NCI-H69 (cell line): ENCODE data around the gene EPC1.
"Not testable (repeated sequence)": the region's sequence is repeated elsewhere in the genome, so short reads cannot be mapped to it uniquely, and the experiment has no call there.

Experiments
- DNase-seq: peaks from one replicate; lab custom pipeline; 2025; lab: John Stamatoyannopoulos, UW

The EPC1 gene, protein sequence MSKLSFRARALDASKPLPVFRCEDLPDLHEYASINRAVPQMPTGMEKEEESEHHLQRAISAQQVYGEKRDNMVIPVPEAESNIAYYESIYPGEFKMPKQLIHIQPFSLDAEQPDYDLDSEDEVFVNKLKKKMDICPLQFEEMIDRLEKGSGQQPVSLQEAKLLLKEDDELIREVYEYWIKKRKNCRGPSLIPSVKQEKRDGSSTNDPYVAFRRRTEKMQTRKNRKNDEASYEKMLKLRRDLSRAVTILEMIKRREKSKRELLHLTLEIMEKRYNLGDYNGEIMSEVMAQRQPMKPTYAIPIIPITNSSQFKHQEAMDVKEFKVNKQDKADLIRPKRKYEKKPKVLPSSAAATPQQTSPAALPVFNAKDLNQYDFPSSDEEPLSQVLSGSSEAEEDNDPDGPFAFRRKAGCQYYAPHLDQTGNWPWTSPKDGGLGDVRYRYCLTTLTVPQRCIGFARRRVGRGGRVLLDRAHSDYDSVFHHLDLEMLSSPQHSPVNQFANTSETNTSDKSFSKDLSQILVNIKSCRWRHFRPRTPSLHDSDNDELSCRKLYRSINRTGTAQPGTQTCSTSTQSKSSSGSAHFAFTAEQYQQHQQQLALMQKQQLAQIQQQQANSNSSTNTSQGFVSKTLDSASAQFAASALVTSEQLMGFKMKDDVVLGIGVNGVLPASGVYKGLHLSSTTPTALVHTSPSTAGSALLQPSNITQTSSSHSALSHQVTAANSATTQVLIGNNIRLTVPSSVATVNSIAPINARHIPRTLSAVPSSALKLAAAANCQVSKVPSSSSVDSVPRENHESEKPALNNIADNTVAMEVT

GRCh38 chr10:32346551-32347362, at the start of gene EPC1:
Gene EPC1, minus strand, starts transcription at chr10:32347158. Its CDS starts 243 bp downstream, at chr10:32346915.
- DNase-seq: peak; percentile 90

GRCh38 chr10:32393911-32394310, 47.0 kb upstream of the EPC1 start:
- no peak for DNase-seq

DNA sequence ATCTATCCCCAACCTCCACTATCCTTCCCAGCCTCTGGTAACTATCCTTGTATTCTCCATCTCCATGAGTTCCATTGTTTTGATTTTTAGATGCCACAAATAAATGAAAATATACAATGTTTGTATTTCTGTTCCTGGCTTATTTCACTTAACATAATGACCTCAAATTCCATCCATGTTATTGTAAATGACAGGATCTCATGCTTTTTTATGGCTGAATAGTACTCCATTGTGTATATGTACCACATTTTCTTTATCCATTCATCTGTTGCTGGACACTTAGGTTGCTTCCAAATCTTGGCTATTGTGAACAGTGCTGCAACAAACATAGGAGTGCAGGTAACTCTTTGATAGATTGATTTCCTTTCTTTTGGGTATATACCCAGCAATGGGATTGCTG, 45.3 kb upstream of the EPC1 start:
- DNase-seq: not testable (repeated sequence)

DNA sequence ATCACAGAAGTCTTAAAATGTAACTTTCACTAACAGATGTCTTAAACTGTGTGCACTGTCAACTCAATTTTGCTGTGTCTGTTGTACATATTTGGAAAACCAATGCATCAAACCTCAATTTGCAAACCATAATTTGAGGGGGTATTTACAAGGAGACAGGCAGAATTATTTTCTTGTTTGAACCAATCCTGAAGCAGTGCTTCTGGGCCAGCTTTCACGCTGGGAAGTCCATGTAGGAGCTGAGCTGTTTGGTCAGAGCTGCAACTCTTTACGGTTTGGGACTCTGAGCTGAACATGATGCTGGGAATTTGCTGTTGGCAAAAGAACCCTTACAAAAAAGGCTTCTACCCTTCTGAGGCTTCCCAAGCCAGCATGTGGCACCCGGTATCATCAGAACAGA, 43.2 kb upstream of the EPC1 start:
- DNase-seq: no peak

DNA sequence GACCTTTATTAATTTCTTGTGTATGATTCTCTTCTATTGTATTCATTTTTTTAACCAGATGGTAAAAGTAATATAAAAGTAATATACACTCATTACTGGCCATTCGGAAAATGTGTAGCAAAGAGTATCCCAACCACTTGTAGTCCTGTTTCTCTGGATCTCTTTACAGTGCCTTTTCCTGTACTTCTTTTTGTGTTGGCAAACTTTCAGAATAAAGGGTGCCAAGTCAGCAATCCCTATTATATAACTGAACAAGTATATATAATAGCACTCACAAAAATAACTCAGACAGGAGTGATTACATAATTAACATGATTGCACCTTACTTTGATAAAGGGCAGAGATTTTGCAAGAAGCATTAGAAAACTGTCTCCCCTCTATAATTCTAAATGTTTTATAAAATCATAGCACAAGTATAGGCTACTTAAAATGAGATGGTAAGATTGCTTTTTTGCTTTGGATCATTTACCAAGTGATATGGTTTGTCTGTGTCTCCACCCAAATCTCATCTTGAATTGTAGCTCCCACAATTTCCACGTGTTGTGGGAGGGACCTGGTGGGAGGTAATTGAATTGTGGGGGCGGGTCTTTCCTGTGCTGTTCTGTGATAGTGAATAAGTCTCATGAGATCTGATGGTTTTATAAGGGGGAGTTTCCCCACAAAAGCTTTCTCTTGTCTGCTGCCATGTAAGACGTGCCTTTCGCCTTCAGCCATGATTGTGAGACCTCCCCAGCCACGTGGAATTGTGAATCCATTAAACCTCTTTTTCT, 41.5 kb upstream of the EPC1 start:
- no peak for DNase-seq

GRCh38 chr10:32386623-32387260, 39.8 kb upstream of the EPC1 start:
- DNase-seq: no peak

DNA sequence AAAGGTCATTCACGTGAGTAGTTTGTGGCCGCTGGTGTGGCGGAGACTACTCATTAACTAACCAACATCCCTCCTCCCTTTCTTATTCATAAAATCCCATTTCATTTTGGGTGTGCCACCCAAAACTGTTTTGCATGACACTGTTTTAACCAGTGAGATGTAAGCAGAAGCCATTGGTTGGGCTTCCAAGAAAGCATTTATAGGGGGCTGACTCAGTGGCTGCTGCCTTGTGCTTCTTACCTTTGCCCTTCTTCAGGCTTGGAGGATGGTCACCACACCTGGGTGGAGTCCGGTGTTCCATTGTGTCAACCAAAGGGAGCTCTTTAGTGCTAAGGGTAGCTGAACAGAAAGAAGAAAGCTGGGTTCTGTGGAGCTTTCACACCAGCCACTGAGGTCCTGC, 37.2 kb upstream of the EPC1 start:
- no peak for DNase-seq

DNA sequence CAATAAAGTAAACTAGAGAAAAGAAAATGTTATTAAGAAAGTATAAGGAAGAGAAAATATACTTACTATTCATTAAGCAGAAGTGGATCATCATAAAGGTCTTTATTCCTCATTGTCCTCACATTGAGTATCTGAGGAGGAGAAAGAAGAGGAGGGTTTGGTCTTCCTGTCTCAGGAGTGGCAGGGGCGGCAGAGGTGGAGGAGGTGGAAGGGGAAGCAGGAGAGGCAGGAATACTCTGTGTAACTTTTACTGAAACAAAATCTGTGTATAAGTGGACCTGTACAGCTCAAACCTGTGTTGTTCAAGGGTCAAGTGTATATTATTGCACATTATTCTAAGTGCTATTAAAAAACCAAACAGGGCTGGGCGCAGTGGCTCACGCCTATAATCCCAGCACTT, 34.2 kb upstream of the EPC1 start:
- DNase-seq: no peak

DNA sequence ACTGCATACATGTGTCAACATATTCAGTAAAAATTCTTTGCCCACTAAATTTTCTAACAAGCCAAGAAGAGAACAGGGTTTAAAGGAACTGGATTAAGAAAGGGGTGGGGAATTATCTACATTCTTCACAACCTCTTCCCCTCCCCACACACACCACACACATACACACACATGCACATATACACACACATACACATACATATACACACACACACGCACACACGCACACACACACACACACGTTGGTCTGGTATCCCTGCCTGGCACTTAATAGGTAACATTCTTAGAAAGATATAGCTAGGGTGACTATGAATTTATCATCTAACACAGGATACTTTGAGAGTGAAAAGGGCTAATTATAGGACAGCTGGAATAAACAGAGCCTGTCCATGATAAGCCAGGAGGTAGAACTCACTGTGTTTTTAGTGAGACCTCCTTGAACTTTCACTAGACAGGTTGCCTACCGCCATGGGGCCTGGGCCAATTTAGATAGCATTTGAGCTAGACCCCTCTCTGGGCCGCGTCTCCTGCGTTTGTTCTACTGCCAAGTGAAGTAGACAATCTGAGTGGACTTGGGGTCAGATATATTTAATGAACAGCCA, 33.1 kb upstream of the EPC1 start:
- DNase-seq: peak; percentile 46

- peak; percentile 74 for DNase-seq
Observed at GRCh38 chr10:32379318-32379949, 32.5 kb upstream of the EPC1 start.

GRCh38 chr10:32378363-32379317, 31.7 kb upstream of the EPC1 start:
- peak; percentile 87 for DNase-seq

- peak; percentile 58 for DNase-seq
Observed at GRCh38 chr10:32377458-32378259, 30.7 kb upstream of the EPC1 start.

GRCh38 chr10:32376771-32377170, 29.8 kb upstream of the EPC1 start:
- DNase-seq: peak; percentile 1

GRCh38 chr10:32376097-32376496, 29.1 kb upstream of the EPC1 start:
- DNase-seq: no peak

- DNase-seq: no peak
Observed at GRCh38 chr10:32375631-32376030, 28.7 kb upstream of the EPC1 start.

DNA sequence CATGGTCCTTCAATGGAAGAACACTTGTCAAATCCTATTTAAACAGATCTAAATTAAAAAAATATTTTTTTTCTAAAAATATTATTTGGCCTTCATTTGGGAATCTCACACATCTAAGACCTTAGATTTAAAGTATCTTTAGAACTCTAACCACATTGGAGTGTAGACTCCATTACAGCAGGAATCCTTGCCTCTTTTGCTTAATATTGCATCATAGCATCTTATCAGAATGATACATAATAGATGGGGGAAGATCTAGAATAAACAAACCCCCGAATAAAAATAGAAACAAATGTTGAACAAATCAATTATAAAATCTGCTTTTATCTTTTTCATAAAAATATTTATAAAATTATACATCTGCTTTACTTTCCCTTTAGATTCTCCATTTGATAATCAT, 27.6 kb upstream of the EPC1 start:
- no peak for DNase-seq

GRCh38 chr10:32373496-32373895, 26.5 kb upstream of the EPC1 start:
- no peak for DNase-seq

- DNase-seq: no peak
Observed at GRCh38 chr10:32373031-32373430, 26.1 kb upstream of the EPC1 start.
